Measurements from ENCODE around the gene METRN. TPM values are rescaled to one million over a fixed set of nuclear protein-coding genes. Genes with fewer than 3 reads are reported as not detected.

METRN gene
- polyA plus RNA-seq, 1 of the 3 experiments (the other 2 are of a cell fraction), result 59.7 TPM

DNA sequence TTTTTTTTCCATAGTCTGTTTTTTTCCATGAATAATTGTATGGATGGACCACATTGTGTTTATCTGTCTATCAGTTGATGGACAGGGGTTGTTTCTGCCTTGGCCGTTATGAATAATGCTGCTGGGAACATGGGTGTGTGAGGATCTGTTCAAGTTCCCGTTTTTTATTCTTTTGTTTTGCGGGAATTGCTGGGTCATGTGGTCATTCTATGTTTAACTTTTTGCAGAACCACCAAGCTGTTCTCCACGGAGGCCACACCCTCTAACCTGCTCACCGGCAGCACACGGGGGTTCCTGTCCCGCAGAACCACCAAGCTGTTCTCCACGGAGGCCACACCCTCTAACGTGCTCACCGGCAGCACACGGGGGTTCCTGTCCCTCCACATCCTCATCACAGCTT lies 39.7 kb downstream of the METRN start:
- Histone ChIP-seq H3K4me2 (no peak overlapping the region), H3K9ac (no peak overlapping the region), H3K27me3 (ENCODE audit: insufficient read depth) (no peaks in the 10 kb centered on the region), H2AFZ (ENCODE audit: low read depth) (no peak overlapping the region), H3K4me1 (ENCODE audit: control insufficient read depth in 1 of 2, insufficient read depth in 2 of 2, low read depth in 1 of 2, low read length in 1 of 2) (no peaks in the 10 kb centered on the region), H3K79me2 (ENCODE audit: insufficient read depth) (no peaks in the 10 kb centered on the region), H3K9me3 (peaks cover 3% of the 10 kb centered on the region; the same call in 1 of the 2 replicates), H3K9me2 (no peaks in the 10 kb centered on the region), H4K20me1 (ENCODE audit: insufficient read depth) (no peaks in the 10 kb centered on the region), H3K27ac (ENCODE audit: low read depth in 2 of 2, low read length in 1 of 2) (no peak overlapping the region), H3F3A (replicated peaks; ENCODE audit: insufficient read depth) (no peaks in the 10 kb centered on the region), H3K36me3 (replicated peaks in 1 of 2; ENCODE audit: control insufficient read depth in 1 of 2, insufficient read depth in 2 of 2, low read length in 1 of 2) (no peaks in the 10 kb centered on the region), H3K4me3 (ENCODE audit: low read depth in 2 of 2, low read length in 1 of 2) (no peak overlapping the region)
- 37% methylated on average over 11 of the region's 11 CpGs for WGBS (ENCODE audit: low lambda C conversion rate)
- TF ChIP-seq MXI1 (IDR thresholded peaks at IDR 0.05; ENCODE audit: low read depth, low read length) (no peak), CHD2 (IDR thresholded peaks at IDR 0.05; ENCODE audit: low read length, partially characterized antibody) (no peak), NFIC (IDR thresholded peaks at IDR 0.05; ENCODE audit: borderline replicate concordance) (no peak)
- TF ChIP-seq, protein P1, sequence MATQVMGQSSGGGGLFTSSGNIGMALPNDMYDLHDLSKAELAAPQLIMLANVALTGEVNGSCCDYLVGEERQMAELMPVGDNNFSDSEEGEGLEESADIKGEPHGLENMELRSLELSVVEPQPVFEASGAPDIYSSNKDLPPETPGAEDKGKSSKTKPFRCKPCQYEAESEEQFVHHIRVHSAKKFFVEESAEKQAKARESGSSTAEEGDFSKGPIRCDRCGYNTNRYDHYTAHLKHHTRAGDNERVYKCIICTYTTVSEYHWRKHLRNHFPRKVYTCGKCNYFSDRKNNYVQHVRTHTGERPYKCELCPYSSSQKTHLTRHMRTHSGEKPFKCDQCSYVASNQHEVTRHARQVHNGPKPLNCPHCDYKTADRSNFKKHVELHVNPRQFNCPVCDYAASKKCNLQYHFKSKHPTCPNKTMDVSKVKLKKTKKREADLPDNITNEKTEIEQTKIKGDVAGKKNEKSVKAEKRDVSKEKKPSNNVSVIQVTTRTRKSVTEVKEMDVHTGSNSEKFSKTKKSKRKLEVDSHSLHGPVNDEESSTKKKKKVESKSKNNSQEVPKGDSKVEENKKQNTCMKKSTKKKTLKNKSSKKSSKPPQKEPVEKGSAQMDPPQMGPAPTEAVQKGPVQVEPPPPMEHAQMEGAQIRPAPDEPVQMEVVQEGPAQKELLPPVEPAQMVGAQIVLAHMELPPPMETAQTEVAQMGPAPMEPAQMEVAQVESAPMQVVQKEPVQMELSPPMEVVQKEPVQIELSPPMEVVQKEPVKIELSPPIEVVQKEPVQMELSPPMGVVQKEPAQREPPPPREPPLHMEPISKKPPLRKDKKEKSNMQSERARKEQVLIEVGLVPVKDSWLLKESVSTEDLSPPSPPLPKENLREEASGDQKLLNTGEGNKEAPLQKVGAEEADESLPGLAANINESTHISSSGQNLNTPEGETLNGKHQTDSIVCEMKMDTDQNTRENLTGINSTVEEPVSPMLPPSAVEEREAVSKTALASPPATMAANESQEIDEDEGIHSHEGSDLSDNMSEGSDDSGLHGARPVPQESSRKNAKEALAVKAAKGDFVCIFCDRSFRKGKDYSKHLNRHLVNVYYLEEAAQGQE (IDR thresholded peaks at IDR 0.05; ENCODE audit: low read depth, low read length), result no peak
- DNase-seq, result no peak
- POLR2A ChIA-PET, result no interaction called here
- CTCF ChIA-PET, result interaction anchor here (2.3 kb wide), 1 partner anchor 14 kb away, joined by 9 read pairs; the partner anchor contains the start of gene CIAO3

DNA sequence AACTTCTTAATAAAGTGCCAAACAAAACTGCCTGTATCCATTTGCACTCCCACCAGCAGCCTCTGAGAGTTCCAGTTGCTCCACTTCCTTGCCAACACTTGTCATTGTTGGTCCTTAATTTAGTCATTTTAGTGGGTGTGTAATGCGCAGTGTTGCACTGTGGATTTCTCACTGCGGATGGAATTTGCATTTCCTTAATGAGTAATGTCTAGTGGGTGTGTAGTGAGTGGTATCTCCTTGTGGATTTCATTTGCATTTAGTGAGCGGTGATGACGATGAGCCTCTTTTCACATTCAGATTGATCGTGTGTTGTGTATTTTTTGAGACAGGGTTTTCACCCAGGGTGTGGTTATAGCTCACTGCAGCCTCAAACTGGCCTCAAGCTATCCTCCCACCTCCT lies 41.5 kb downstream of the METRN start:
- CTCF ChIA-PET, result interaction anchor here (2.3 kb wide), 1 partner anchor 15 kb away, joined by 9 read pairs; the partner anchor contains the start of gene CIAO3
- Histone ChIP-seq H2AFZ (ENCODE audit: low read depth) (no peak overlapping the region), H3K27ac (ENCODE audit: low read depth in 2 of 2, low read length in 1 of 2) (no peak overlapping the region), H3K4me3 (ENCODE audit: low read depth in 2 of 2, low read length in 1 of 2) (no peak overlapping the region), H3K9me2 (no peaks in the 10 kb centered on the region), H3K27me3 (ENCODE audit: insufficient read depth) (no peaks in the 10 kb centered on the region), H3K79me2 (ENCODE audit: insufficient read depth) (no peaks in the 10 kb centered on the region), H3K9ac (no peak overlapping the region), H3F3A (replicated peaks; ENCODE audit: insufficient read depth) (no peaks in the 10 kb centered on the region), H3K4me2 (no peak overlapping the region), H3K36me3 (replicated peaks in 1 of 2; ENCODE audit: control insufficient read depth in 1 of 2, insufficient read depth in 2 of 2, low read length in 1 of 2) (no peaks in the 10 kb centered on the region), H3K4me1 (ENCODE audit: control insufficient read depth in 1 of 2, insufficient read depth in 2 of 2, low read depth in 1 of 2, low read length in 1 of 2) (no peaks in the 10 kb centered on the region), H3K9me3 (peaks cover 3% of the 10 kb centered on the region; the same call in 1 of the 2 replicates), H4K20me1 (ENCODE audit: insufficient read depth) (no peaks in the 10 kb centered on the region)
- no peak for TF ChIP-seq TAF1 (IDR thresholded peaks at IDR 0.05; ENCODE audit: borderline replicate concordance, low read depth, low read length)
- TF ChIP-seq RXRA (IDR thresholded peaks at IDR 0.05; ENCODE audit: borderline replicate concordance, low read depth), result no peak
- TF ChIP-seq SIN3A (IDR thresholded peaks at IDR 0.05; ENCODE audit: borderline replicate concordance, low read depth, low read length), result no peak
- TF ChIP-seq RCOR1 (IDR thresholded peaks at IDR 0.05; ENCODE audit: low read length), result no peak
- no peak for TF ChIP-seq NFIC (IDR thresholded peaks at IDR 0.05; ENCODE audit: borderline replicate concordance)
- TF ChIP-seq, protein P1 (IDR thresholded peaks at IDR 0.05; ENCODE audit: low read depth, low read length), result no peak
- no peak for TF ChIP-seq YY1 (IDR thresholded peaks at IDR 0.05; ENCODE audit: low read depth)
- TF ChIP-seq NRF1 (IDR thresholded peaks at IDR 0.05; ENCODE audit: low read depth, low read length), result no peak
- TF ChIP-seq RAD21 (IDR thresholded peaks at IDR 0.05; ENCODE audit: low read length), result no peak
- no peak for TF ChIP-seq CHD2 (IDR thresholded peaks at IDR 0.05; ENCODE audit: low read length, partially characterized antibody)
- TF ChIP-seq, protein P2, sequence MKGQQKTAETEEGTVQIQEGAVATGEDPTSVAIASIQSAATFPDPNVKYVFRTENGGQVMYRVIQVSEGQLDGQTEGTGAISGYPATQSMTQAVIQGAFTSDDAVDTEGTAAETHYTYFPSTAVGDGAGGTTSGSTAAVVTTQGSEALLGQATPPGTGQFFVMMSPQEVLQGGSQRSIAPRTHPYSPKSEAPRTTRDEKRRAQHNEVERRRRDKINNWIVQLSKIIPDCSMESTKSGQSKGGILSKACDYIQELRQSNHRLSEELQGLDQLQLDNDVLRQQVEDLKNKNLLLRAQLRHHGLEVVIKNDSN (IDR thresholded peaks at IDR 0.05; ENCODE audit: borderline replicate concordance, low read depth), result no peak
- no peak for TF ChIP-seq FOXM1 (IDR thresholded peaks at IDR 0.05; ENCODE audit: low read depth)
- TF ChIP-seq, protein P3, sequence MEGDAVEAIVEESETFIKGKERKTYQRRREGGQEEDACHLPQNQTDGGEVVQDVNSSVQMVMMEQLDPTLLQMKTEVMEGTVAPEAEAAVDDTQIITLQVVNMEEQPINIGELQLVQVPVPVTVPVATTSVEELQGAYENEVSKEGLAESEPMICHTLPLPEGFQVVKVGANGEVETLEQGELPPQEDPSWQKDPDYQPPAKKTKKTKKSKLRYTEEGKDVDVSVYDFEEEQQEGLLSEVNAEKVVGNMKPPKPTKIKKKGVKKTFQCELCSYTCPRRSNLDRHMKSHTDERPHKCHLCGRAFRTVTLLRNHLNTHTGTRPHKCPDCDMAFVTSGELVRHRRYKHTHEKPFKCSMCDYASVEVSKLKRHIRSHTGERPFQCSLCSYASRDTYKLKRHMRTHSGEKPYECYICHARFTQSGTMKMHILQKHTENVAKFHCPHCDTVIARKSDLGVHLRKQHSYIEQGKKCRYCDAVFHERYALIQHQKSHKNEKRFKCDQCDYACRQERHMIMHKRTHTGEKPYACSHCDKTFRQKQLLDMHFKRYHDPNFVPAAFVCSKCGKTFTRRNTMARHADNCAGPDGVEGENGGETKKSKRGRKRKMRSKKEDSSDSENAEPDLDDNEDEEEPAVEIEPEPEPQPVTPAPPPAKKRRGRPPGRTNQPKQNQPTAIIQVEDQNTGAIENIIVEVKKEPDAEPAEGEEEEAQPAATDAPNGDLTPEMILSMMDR (IDR thresholded peaks at IDR 0.05), result no peak
- no peak for TF ChIP-seq FOXJ3 (CRISPR knock-in tag; IDR thresholded peaks at IDR 0.05)
- no peak for TF ChIP-seq MEF2A (IDR thresholded peaks at IDR 0.05; ENCODE audit: borderline replicate concordance, low read depth)
- no peak for DNase-seq
- 72% methylated on average over 5 of the region's 5 CpGs for WGBS (ENCODE audit: low lambda C conversion rate)
- POLR2A ChIA-PET, result no interaction called here
